HEK293T (cell line): ENCODE results near the gene CNPPD1.

ENCODE experiments used
- CTCF ChIA-PET: fragments of 350-600 bp; formaldehyde crosslinking; extraction: SDS; loops from one replicate; lab custom pipeline; 2021; ENCODE audit warnings: antibody characterized with exemption, inconsistent platforms; lab: Yijun Ruan, JAX
- POLR2A ChIA-PET: fragments of 350-600 bp; formaldehyde crosslinking; extraction: SDS; loops from one replicate; lab custom pipeline; 2020; ENCODE audit warnings: antibody characterized with exemption, inconsistent platforms; lab: Yijun Ruan, JAX
- DNase-seq: peaks from one replicate; pipeline ENCODE4 v3.0.0; 2012; ENCODE audit warnings: mixed read lengths; ENCODE audit errors: extremely low spot score
- ARNT ChIP-seq: fragments of 450-650 bp; IDR thresholded peaks from 2 replicates; pipeline ENCODE4 v1.6.1; 2017; ENCODE audit warnings: mild to moderate bottlenecking
- BHLHE40 ChIP-seq: fragments of 450-650 bp; IDR thresholded peaks from 2 replicates; pipeline ENCODE4 v1.6.1; 2016; ENCODE audit warnings: mild to moderate bottlenecking, moderate library complexity, borderline replicate concordance
- CTBP1 ChIP-seq: fragments of 450-650 bp; IDR thresholded peaks from 2 replicates; pipeline ENCODE4 v1.6.1; 2016; ENCODE audit warnings: borderline replicate concordance
- ELF4 ChIP-seq: fragments of 450-650 bp; IDR thresholded peaks from 2 replicates; pipeline ENCODE4 v1.6.1; 2017; ENCODE audit warnings: antibody characterized with exemption
- FOXA1 ChIP-seq: fragments of 450-650 bp; IDR thresholded peaks from 2 replicates; pipeline ENCODE4 v1.6.1; 2016; ENCODE audit warnings: mild to moderate bottlenecking
- FOXK2 ChIP-seq: fragments of 450-650 bp; IDR thresholded peaks from 2 replicates; pipeline ENCODE4 v1.6.1; 2016; ENCODE audit warnings: mild to moderate bottlenecking
- FOXM1 ChIP-seq: fragments of 450-650 bp; IDR thresholded peaks from 2 replicates; pipeline ENCODE4 v1.6.1; 2017; ENCODE audit warnings: mild to moderate bottlenecking, borderline replicate concordance
- HDGF ChIP-seq: fragments of 450-650 bp; IDR thresholded peaks from 2 replicates; pipeline ENCODE4 v1.6.1; 2017; ENCODE audit warnings: antibody characterized with exemption, borderline replicate concordance
- L3MBTL2 ChIP-seq: fragments of 450-650 bp; conservative IDR thresholded peaks from 2 replicates; pipeline ENCODE4 v1.6.1; 2016; ENCODE audit warnings: mild to moderate bottlenecking
- LEF1 ChIP-seq: fragments of 450-650 bp; IDR thresholded peaks from 2 replicates; pipeline ENCODE4 v1.6.1; 2017; ENCODE audit warnings: mild to moderate bottlenecking, borderline replicate concordance
- NFRKB ChIP-seq: fragments of 450-650 bp; IDR thresholded peaks from 2 replicates; pipeline ENCODE4 v1.6.1; 2016; ENCODE audit warnings: mild to moderate bottlenecking, moderate library complexity
- PKNOX1 ChIP-seq: fragments of 450-650 bp; IDR thresholded peaks from 2 replicates; pipeline ENCODE4 v1.6.1; 2016
- SP1 ChIP-seq: fragments of 450-650 bp; IDR thresholded peaks from 2 replicates; pipeline ENCODE4 v1.6.1; 2017
- SUZ12 ChIP-seq: fragments of 450-650 bp; IDR thresholded peaks from 2 replicates; pipeline ENCODE4 v1.6.1; 2016; ENCODE audit warnings: mild to moderate bottlenecking
- TARDBP ChIP-seq: fragments of 450-650 bp; IDR thresholded peaks from 2 replicates; pipeline ENCODE4 v1.6.1; 2016
- ZNF384 ChIP-seq: fragments of 450-650 bp; IDR thresholded peaks from 2 replicates; pipeline ENCODE4 v1.6.1; 2016

Gene CNPPD1

GRCh38 chr2:219125886-219126270, 50.8 kb downstream of the CNPPD1 start:
- CTCF ChIA-PET = interaction anchor here (0.9 to 2.5 kb wide), 5 partner anchors 22 to 146 kb away, joined by 3 to 8 read pairs (median 4); no protein-coding TSS in a partner anchor
- no peak for TF ChIP-seq NFRKB
- TF ChIP-seq CTBP1 = no peak
- TF ChIP-seq FOXA1 = no peak
- TF ChIP-seq FOXK2 = no peak
- TF ChIP-seq ARNT = no peak
- no peak for TF ChIP-seq SP1
- no peak for TF ChIP-seq HDGF
- TF ChIP-seq FOXM1 = no peak
- no peak for TF ChIP-seq TARDBP
- TF ChIP-seq SUZ12 = no peak
- POLR2A ChIA-PET = interaction anchor here (1.1 kb wide), 1 partner anchor 51 kb away, joined by 4 read pairs; the partner anchor contains the start of gene CNPPD1
- no peak for DNase-seq

- TF ChIP-seq SP1 (no peak), LEF1 (no peak), NFRKB (no peak), CTBP1 (no peak), PKNOX1 (no peak), HDGF (no peak), L3MBTL2 (no peak), FOXK2 (no peak), TARDBP (no peak), FOXA1 (no peak), SUZ12 (no peak), ELF4 (no peak)
- CTCF ChIA-PET = interaction anchor here (0.9 to 2.5 kb wide), 5 partner anchors 21 to 145 kb away, joined by 3 to 8 read pairs (median 4); no protein-coding TSS in a partner anchor
- POLR2A ChIA-PET = interaction anchor here (1.1 kb wide), 1 partner anchor 52 kb away, joined by 4 read pairs; the partner anchor contains the start of gene CNPPD1
- DNase-seq = no peak
These were observed 51.4 kb downstream of the CNPPD1 start for GRCh38 chr2:219125225-219125885.

GRCh38 chr2:219124381-219125110, 52.2 kb downstream of the CNPPD1 start:
- DNase-seq = no peak
- TF ChIP-seq BHLHE40 = no peak
- no peak for TF ChIP-seq PKNOX1
- TF ChIP-seq HDGF = no peak
- no peak for TF ChIP-seq SP1
- no peak for TF ChIP-seq ARNT
- no peak for TF ChIP-seq L3MBTL2
- TF ChIP-seq NFRKB = no peak
- TF ChIP-seq FOXA1 = no peak
- no peak for TF ChIP-seq TARDBP
- no peak for TF ChIP-seq LEF1
- no peak for TF ChIP-seq CTBP1
- no peak for TF ChIP-seq ELF4
- TF ChIP-seq FOXM1 = no peak
- no peak for TF ChIP-seq SUZ12
- no peak for TF ChIP-seq ZNF384
- TF ChIP-seq FOXK2 = no peak
- CTCF ChIA-PET = interaction anchor here (0.6 to 4.1 kb wide), 5 partner anchors 30 to 261 kb away, joined by 3 to 20 read pairs (median 4); no protein-coding TSS in a partner anchor
- POLR2A ChIA-PET = interaction anchor here (1.1 kb wide), 1 partner anchor 52 kb away, joined by 4 read pairs; the partner anchor contains the start of gene CNPPD1

GRCh38 chr2:219123356-219124135, 53.2 kb downstream of the CNPPD1 start:
- TF ChIP-seq FOXA1 (no peak), HDGF (no peak)
- DNase-seq = no peak
- ChIA-PET CTCF (interaction anchor here (4.1 kb wide), 1 partner anchor 31 kb away, joined by 20 read pairs; no protein-coding TSS in a partner anchor), POLR2A (no interaction called here)

- POLR2A ChIA-PET = no interaction called here
- CTCF ChIA-PET = interaction anchor here (1.0 to 4.1 kb wide), 4 partner anchors 9 to 64 kb away, joined by 5 to 20 read pairs (median 5); no protein-coding TSS in a partner anchor
- DNase-seq = no peak
- TF ChIP-seq LEF1 (no peak), CTBP1 (no peak), FOXM1 (no peak), SUZ12 (no peak), SP1 (no peak), FOXA1 (no peak), ZNF384 (no peak), HDGF (no peak), NFRKB (no peak), PKNOX1 (no peak), ARNT (no peak), L3MBTL2 (no peak), ELF4 (no peak), FOXK2 (no peak), TARDBP (no peak)
These were observed 54.3 kb downstream of the CNPPD1 start for GRCh38 chr2:219122202-219122980.
